HCT116 (cell line): ENCODE measurements around the gene TIAM2. TPM values are rescaled to one million over a fixed set of nuclear protein-coding genes. Genes with fewer than 3 reads are reported as not detected.

Experiments
- ATAC-seq: fragments of 200-7000 bp; cut with Tn5 transposase; 2 replicates; pipeline ENCODE4 v1.9.1; 2020; ENCODE audit warnings: mild to moderate bottlenecking, moderate library complexity
- BruUV-seq: library from RNA; stranded (reverse); fragments of 400-500 nt; replicated peaks from 2 replicates; lab custom pipeline; 2021; lab: Mats Ljungman, UMichigan
- CTCF ChIA-PET: fragments of 300-600 bp; sonication (Branson Sonifier 250); formaldehyde crosslinking; loops from one replicate; lab custom pipeline; 2021; ENCODE audit warnings: antibody characterized with exemption; lab: Charles Lee
- POLR2A ChIA-PET: fragments of 300-600, 350-600 bp; sonication (Branson Sonifier 250); formaldehyde crosslinking; loops from one replicate; lab custom pipeline; 2021; ENCODE audit warnings: antibody characterized with exemption; lab: Charles Lee
- RAD21 ChIA-PET, 2 experiments: fragments of 300-600 bp; sonication (Branson Sonifier 250); formaldehyde crosslinking; loops; one replicate each; lab custom pipeline; 2023; ENCODE audit warnings: low total read pairs in 2 of 2; ENCODE audit not compliant: uncharacterized antibody in 2 of 2, unreplicated experiment in 2 of 2, low non-redundant PET in 1 of 2; lab: Charles Lee
- DNase-seq: peaks from one replicate; pipeline ENCODE4 v3.0.0-alpha.2; 2010; ENCODE audit warnings: low read depth, low spot score
- H2AFZ ChIP-seq: fragments of 200-600 bp; shearing (Covaris generic), sonication (generic); 2 replicates; pipeline ENCODE4 v1.6.1; 2017; ENCODE audit warnings: low read depth, mixed run types, mixed read lengths, antibody characterized with exemption, low read length; ENCODE audit not compliant: poor library complexity, severe bottlenecking
- H3K27ac ChIP-seq: 2 replicates; pipeline ENCODE4 v1.5.1; 2012; ENCODE audit warnings: low read depth, low read length
- H3K27me3 ChIP-seq: fragments of 200-600 bp; sonication (generic); 2 replicates; pipeline ENCODE4 v1.6.1; 2016; ENCODE audit warnings: mixed run types, low read length, mixed read lengths; ENCODE audit not compliant: insufficient read depth
- H3K36me3 ChIP-seq, 2 experiments: fragments of 200-500 bp in 1 of 2; fragments of 200-600 bp in 1 of 2; sonication (Bioruptor generic) in 1 of 2; sonication (generic) in 1 of 2; 2 replicates each; pipeline versions ENCODE4 v1.5.1 to v1.6.1; 2014 to 2016; ENCODE audit warnings: low read length in 2 of 2, inconsistent platforms in 1 of 2, mixed read lengths in 1 of 2, mixed run types in 1 of 2; ENCODE audit not compliant: insufficient read depth in 2 of 2, control insufficient read depth in 1 of 2
- H3K4me1 ChIP-seq, 2 experiments: fragments of 200-600 bp in 1 of 2; sonication (generic) in 1 of 2; 2 replicates each; pipeline versions ENCODE4 v1.5.1 to v1.6.1; 2012 to 2017; ENCODE audit warnings: low read length in 2 of 2, inconsistent platforms in 1 of 2, mild to moderate bottlenecking in 1 of 2, mixed read lengths in 1 of 2, mixed run types in 1 of 2, moderate library complexity in 1 of 2; ENCODE audit not compliant: insufficient read depth in 2 of 2, control insufficient read depth in 1 of 2
- H3K4me2 ChIP-seq: fragments of 200-600 bp; sonication (generic); 2 replicates; pipeline ENCODE4 v1.6.1; 2017; ENCODE audit warnings: mixed run types, low read length, mixed read lengths
- H3K4me3 ChIP-seq, 2 experiments: fragments of 200-600 bp in 1 of 2; sonication (generic) in 1 of 2; replicated peaks in 1 of 2; 2 replicates each; pipeline ENCODE4 v1.5.1; 2011 to 2016; ENCODE audit warnings: low read length in 2 of 2, control low read depth in 1 of 2, low read depth in 1 of 2, mild to moderate bottlenecking in 1 of 2, mixed read lengths in 1 of 2, mixed run types in 1 of 2
- H3K79me2 ChIP-seq: fragments of 200-600 bp; sonication (generic); 2 replicates; pipeline ENCODE4 v1.6.1; 2017; ENCODE audit warnings: mild to moderate bottlenecking, mixed run types, low read length, moderate library complexity, mixed read lengths; ENCODE audit not compliant: insufficient read depth
- H3K9ac ChIP-seq: fragments of 200-600 bp; sonication (generic); 2 replicates; pipeline ENCODE4 v1.6.1; 2016; ENCODE audit warnings: low read length, mixed read lengths
- H3K9me2 ChIP-seq: fragments of 200-600 bp; sonication (generic), shearing (Covaris generic); 2 replicates; pipeline ENCODE4 v1.6.1; 2017; ENCODE audit warnings: mixed run types, mild to moderate bottlenecking, moderate library complexity; ENCODE audit not compliant: insufficient read depth
- H3K9me3 ChIP-seq, 2 experiments: fragments of 200-500 bp in 1 of 2; fragments of 200-600 bp in 1 of 2; sonication (Bioruptor generic) in 1 of 2; sonication (generic) in 1 of 2; 2 replicates each; pipeline ENCODE4 v1.6.1; 2014 to 2017; ENCODE audit warnings: low read length in 2 of 2, mixed read lengths in 2 of 2, inconsistent platforms in 1 of 2, low read depth in 1 of 2, mild to moderate bottlenecking in 1 of 2, mixed run types in 1 of 2, moderate library complexity in 1 of 2; ENCODE audit not compliant: control insufficient read depth in 1 of 2, insufficient read depth in 1 of 2
- H4K20me1 ChIP-seq: fragments of 200-600 bp; sonication (generic), shearing (Covaris generic); 2 replicates; pipeline ENCODE4 v1.6.1; 2017; ENCODE audit warnings: mixed run types, mild to moderate bottlenecking, moderate library complexity; ENCODE audit not compliant: insufficient read depth
- CBX3 ChIP-seq: IDR thresholded peaks from 2 replicates; pipeline ENCODE4 v1.6.1; 2012; ENCODE audit warnings: low read depth
- CEBPB ChIP-seq: IDR thresholded peaks from 2 replicates; pipeline ENCODE4 v1.6.1; 2012; ENCODE audit warnings: low read depth
- EZH2 ChIP-seq: fragments of 200-600 bp; sonication (generic); IDR thresholded peaks from 2 replicates; pipeline ENCODE4 v1.6.1; 2017; ENCODE audit warnings: antibody characterized with exemption, mixed run types
- POLR2AphosphoS5 ChIP-seq: IDR thresholded peaks from 2 replicates; pipeline ENCODE4 v1.6.1; 2011; ENCODE audit warnings: mild to moderate bottlenecking, low read depth, low read length, moderate library complexity
- RAD21 ChIP-seq: IDR thresholded peaks from 2 replicates; pipeline ENCODE4 v1.6.1; 2012; ENCODE audit warnings: low read depth, mild to moderate bottlenecking
- SP1 ChIP-seq: IDR thresholded peaks from 2 replicates; pipeline ENCODE4 v1.6.1; 2012; ENCODE audit warnings: low read depth
- SRF ChIP-seq: IDR thresholded peaks from 2 replicates; pipeline ENCODE4 v1.6.1; 2012; ENCODE audit warnings: low read depth
- ZFX ChIP-seq: fragments of 450-650 bp; IDR thresholded peaks from 2 replicates; pipeline ENCODE4 v1.6.1; 2017
- ZNF274 ChIP-seq: fragments of 200-500 bp; sonication (Bioruptor generic); IDR thresholded peaks from 2 replicates; pipeline ENCODE4 v1.6.1; 2014; ENCODE audit warnings: mild to moderate bottlenecking, low read depth, low read length, inconsistent platforms
- intact Hi-C: fragments of 100-400 bp; cut with micrococcal nuclease; formaldehyde crosslinking; loops from 2 replicates; pipeline ENCODE4 v1.10.0; 2022
- total RNA-seq: library from RNA; stranded (reverse); gene quantifications from one replicate; pipeline ENCODE4 v1.2.1, GENCODE V29; 2021; ENCODE audit not compliant: unreplicated experiment
- TF ChIP-seq, protein P1 (sequence below): IDR thresholded peaks from 2 replicates; pipeline ENCODE4 v1.6.1; 2012
- TF ChIP-seq, protein P2 (sequence below): IDR thresholded peaks from 2 replicates; pipeline ENCODE4 v1.6.1; 2012
- TF ChIP-seq, protein P3 (sequence below): IDR thresholded peaks from 2 replicates; pipeline ENCODE4 v1.6.1; 2012; ENCODE audit warnings: low read depth

Gene TIAM2
- total RNA-seq, 1 experiment from 2014 or later: 9.4 TPM

DNA sequence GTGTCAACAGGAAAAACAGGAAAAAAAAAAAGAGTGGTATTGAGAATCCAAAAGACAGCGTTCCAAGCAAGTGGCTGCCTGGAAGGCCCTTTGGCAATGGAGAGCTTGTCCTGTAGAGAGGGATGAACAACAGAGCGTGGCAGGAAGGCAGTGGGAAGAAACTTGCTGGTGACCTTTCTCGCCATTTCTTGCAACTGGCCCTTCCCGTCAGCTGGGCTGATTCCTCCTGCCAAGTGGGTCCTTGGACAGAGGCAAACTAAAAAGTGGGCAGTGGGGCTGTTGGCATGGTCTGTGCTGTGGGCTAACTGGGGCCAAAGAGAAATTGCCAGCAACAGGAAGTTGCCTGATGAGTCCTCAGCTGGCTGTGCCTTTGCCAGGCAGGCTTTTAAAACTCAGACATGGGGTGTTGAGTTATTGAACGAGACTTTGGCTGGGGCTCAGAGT, 224.8 kb downstream of the TIAM2 start:
- H3K4me1 ChIP-seq: peaks cover 0 to 23% of the 10 kb centered on the region in 2 experiments; a peak in 2 of 4 replicates
- ChIA-PET POLR2A (no interaction called here), RAD21 (no interaction called here), CTCF (no interaction called here)
- no peak overlapping the region for H3K9ac ChIP-seq
- no peaks in the 10 kb centered on the region for H3K9me2 ChIP-seq
- ATAC-seq (no peak), DNase-seq (no peak)
- no TSS peak for BruUV-seq
- H3K27me3 ChIP-seq: no peaks in the 10 kb centered on the region
- H3K36me3 ChIP-seq: no peaks in the 10 kb centered on the region
- H4K20me1 ChIP-seq: no peaks in the 10 kb centered on the region
- H3K4me3 ChIP-seq: no peak overlapping the region
- no peak overlapping the region for H3K4me2 ChIP-seq
- H2AFZ ChIP-seq: no peak overlapping the region
- H3K9me3 ChIP-seq: no peaks in the 10 kb centered on the region
- intact Hi-C loops: no loop called here
- H3K27ac ChIP-seq: no peak overlapping the region
- TF ChIP-seq CBX3: no peak
- no peak for TF ChIP-seq ZNF274
- TF ChIP-seq, protein P1, sequence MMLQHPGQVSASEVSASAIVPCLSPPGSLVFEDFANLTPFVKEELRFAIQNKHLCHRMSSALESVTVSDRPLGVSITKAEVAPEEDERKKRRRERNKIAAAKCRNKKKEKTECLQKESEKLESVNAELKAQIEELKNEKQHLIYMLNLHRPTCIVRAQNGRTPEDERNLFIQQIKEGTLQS: no peak
- no peak for TF ChIP-seq CEBPB
- TF ChIP-seq ZFX: no peak
- TF ChIP-seq POLR2AphosphoS5: no peak
- TF ChIP-seq SP1: no peak
- no peak for TF ChIP-seq SRF
- TF ChIP-seq, protein P2, sequence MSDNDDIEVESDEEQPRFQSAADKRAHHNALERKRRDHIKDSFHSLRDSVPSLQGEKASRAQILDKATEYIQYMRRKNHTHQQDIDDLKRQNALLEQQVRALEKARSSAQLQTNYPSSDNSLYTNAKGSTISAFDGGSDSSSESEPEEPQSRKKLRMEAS: no peak
- TF ChIP-seq EZH2: no peak
- TF ChIP-seq, protein P3, sequence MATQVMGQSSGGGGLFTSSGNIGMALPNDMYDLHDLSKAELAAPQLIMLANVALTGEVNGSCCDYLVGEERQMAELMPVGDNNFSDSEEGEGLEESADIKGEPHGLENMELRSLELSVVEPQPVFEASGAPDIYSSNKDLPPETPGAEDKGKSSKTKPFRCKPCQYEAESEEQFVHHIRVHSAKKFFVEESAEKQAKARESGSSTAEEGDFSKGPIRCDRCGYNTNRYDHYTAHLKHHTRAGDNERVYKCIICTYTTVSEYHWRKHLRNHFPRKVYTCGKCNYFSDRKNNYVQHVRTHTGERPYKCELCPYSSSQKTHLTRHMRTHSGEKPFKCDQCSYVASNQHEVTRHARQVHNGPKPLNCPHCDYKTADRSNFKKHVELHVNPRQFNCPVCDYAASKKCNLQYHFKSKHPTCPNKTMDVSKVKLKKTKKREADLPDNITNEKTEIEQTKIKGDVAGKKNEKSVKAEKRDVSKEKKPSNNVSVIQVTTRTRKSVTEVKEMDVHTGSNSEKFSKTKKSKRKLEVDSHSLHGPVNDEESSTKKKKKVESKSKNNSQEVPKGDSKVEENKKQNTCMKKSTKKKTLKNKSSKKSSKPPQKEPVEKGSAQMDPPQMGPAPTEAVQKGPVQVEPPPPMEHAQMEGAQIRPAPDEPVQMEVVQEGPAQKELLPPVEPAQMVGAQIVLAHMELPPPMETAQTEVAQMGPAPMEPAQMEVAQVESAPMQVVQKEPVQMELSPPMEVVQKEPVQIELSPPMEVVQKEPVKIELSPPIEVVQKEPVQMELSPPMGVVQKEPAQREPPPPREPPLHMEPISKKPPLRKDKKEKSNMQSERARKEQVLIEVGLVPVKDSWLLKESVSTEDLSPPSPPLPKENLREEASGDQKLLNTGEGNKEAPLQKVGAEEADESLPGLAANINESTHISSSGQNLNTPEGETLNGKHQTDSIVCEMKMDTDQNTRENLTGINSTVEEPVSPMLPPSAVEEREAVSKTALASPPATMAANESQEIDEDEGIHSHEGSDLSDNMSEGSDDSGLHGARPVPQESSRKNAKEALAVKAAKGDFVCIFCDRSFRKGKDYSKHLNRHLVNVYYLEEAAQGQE: no peak
- no peak for TF ChIP-seq RAD21
- no peaks in the 10 kb centered on the region for H3K79me2 ChIP-seq
